Stomach (tissue), 9 donors: ENCODE measurements around the gene ARHGAP15. TPM values are rescaled to one million over a fixed set of nuclear protein-coding genes. Genes with fewer than 3 reads are reported as not detected.

Source experiments
- DNase-seq, 2 donors: peaks; one replicate each; pipeline versions ENCODE4 v3.0.0 to v3.0.0-alpha.2; 2013 to 2019
- H3K27ac ChIP-seq, 5 donors: fragments of 200-600 bp in 4 of 5; sonication (generic) in 4 of 5; one replicate each; pipeline ENCODE4 v1.5.1; 2013 to 2019; ENCODE audit warnings: mild to moderate bottlenecking in 1 of 5, moderate library complexity in 1 of 5
- H3K27me3 ChIP-seq, 3 donors: fragments of 200-600 bp; sonication (generic); one replicate each; pipeline ENCODE4 v1.5.1; 2017 to 2019; ENCODE audit warnings: mixed run types in 1 of 3
- H3K36me3 ChIP-seq, 4 donors: fragments of 200-600 bp; sonication (generic); 1 replicate in 3 of 4; 2 replicates in 1 of 4; pipeline ENCODE4 v1.5.1; 2016 to 2019
- H3K4me1 ChIP-seq, 4 donors: fragments of 200-600 bp; sonication (generic); one replicate each; pipeline ENCODE4 v1.5.1; 2016 to 2019
- H3K4me3 ChIP-seq, 4 donors: fragments of 200-600 bp; sonication (generic) in 3 of 4; one replicate each; pipeline ENCODE4 v1.5.1; 2016 to 2019; ENCODE audit warnings: mild to moderate bottlenecking in 1 of 4
- H3K9me3 ChIP-seq, 4 donors: fragments of 200-600 bp; sonication (generic); one replicate each; pipeline ENCODE4 v1.5.1; 2016 to 2019
- EP300 ChIP-seq: sonication (generic); formaldehyde crosslinking; IDR thresholded peaks from one replicate; pipeline ENCODE4 v1.6.1; 2017; ENCODE audit warnings: antibody characterized with exemption
- POLR2A ChIP-seq, 4 donors: fragments of 450-650 bp; IDR thresholded peaks; one replicate each; pipeline ENCODE4 v1.6.1; 2016; ENCODE audit warnings: antibody characterized with exemption in 4 of 4, control low read depth in 2 of 4, mild to moderate bottlenecking in 1 of 4, moderate library complexity in 1 of 4
- POLR2AphosphoS5 ChIP-seq, 3 donors: sonication (generic); formaldehyde crosslinking; IDR thresholded peaks; one replicate each; pipeline ENCODE4 v1.6.1; 2016; ENCODE audit warnings: antibody characterized with exemption in 3 of 3
- WGBS, 5 donors: extraction: QIAGEN DNeasy Blood & Tissue Kit in 3 of 5; methylation state at CpG; one replicate each; pipeline versions ENCODE4 v1.1.5 to v1.1.7; 2013 to 2018; 5-methylcytosine and 5-hydroxymethylcytosine counted together
- intact Hi-C: fragments of 100-400 bp; cut with DNase I; formaldehyde crosslinking; loops from one replicate; pipeline ENCODE4 v1.15.1; 2023; ENCODE audit warnings: low total_unique reads
- polyA plus RNA-seq, 3 donors: library from polyadenylated mRNA; stranded (reverse); fragments of 200-250 nt; gene quantifications; one replicate each; pipeline ENCODE4 v1.2.3, GENCODE V29; 2013
- total RNA-seq, 5 donors: library from RNA; depleted of rRNA; stranded (reverse); fragments of >200 nt; gene quantifications; one replicate each; pipeline versions ENCODE4 v1.1.0 to v1.2.3, GENCODE V29; 2014 to 2016
- TF ChIP-seq, protein P1 (sequence below), 7 experiments: fragments of 450-650 bp in 4 of 7; fragments of 200-600 bp in 3 of 7; sonication (generic) in 3 of 7; IDR thresholded peaks; one replicate each; pipeline ENCODE4 v1.5.1; 2016 to 2019; ENCODE audit warnings: antibody characterized with exemption in 7 of 7, control low read depth in 2 of 7, mild to moderate bottlenecking in 1 of 7
- donor health status: healthy with polysubstance abuse.
- donor health status: Bipolar disorder and iron deficiency.
- donor health status: healthy.

Gene ARHGAP15
- total and polyA plus RNA-seq, 8 donors, result 1.8 to 66.3 (median 6.8) TPM; not detected in 1

DNA sequence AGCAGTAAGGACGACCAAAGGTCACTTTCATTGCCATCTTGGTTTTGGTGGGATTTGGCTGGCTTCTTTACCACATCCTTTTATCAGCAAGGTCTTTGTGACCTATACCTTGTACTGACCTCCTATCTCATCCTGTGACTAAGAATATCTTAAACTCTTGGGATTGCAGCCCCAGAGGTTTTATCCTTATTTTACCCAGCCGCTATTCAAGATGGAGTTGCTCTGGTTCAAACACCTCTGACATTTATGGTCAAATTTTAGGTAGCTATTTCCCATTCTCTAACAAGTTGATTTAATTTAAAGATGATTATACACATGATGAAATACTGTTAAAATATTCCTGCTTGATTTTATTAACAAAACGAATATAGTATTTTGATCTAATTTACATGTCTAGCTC, 326.1 kb downstream of the ARHGAP15 start:
- 79 to 96% (median 92%) methylated on average over 3 of the region's 3 CpGs for WGBS, 5 donors
- no peak for TF ChIP-seq EP300
- no peak for TF ChIP-seq POLR2AphosphoS5 (IDR thresholded peaks at IDR 0.05)
- no peaks in the 10 kb centered on the region for H3K4me1 ChIP-seq
- no peaks in the 10 kb centered on the region for H3K36me3 ChIP-seq
- no peak overlapping the region for H3K4me3 ChIP-seq
- H3K27ac ChIP-seq, result no peak overlapping the region
- peaks cover 0 to 3% (median 0%) of the 10 kb centered on the region in 4 donors for H3K9me3 ChIP-seq
- intact Hi-C loops, result no loop called here
- H3K27me3 ChIP-seq, result no peaks in the 10 kb centered on the region
- no peak for DNase-seq

DNA sequence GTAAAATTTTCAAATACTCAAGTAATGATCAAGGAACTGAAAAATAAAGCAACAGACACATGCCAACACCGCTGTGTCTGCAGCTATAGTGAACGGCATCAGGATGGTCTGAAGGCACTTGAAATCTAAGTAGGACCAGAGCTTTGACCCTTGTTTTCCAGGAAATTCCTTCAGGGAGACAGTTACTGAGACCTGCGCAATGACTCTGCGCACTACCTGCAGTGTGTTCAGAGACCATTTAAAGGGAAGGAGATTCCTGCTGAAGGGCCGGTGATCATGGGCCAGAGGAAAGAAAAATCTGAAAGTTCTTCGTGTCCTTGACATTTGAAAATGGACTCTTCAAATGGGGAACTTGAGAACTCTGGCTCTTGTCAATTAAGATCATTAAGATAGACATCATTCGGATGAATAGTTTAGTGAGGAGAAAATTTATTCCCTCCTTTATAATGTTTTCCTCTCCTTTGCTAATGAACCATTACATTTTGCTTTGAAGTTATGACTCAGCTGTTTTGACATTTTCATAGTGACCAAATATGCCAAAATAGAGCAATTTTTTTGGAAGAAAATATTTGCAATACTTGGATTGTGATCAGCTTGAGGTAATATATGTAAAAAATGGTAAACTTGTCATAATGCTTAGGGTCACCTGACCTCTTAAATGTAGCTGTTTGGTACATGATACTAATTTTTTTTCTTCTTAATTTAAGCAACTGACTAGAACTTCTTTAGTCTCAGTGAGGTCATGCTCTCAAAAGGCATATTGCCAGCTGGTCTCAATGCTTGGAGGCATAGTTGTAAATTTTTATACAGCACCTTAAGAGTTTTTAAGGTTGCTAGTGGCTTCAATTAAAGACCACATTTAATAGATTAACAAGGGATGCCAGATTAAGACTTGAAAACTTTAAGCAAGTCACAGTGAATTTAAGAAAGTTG, 329.3 kb downstream of the ARHGAP15 start:
- 86 to 94% (median 93%) methylated on average over 7 of the region's 7 CpGs for WGBS, 5 donors

DNA sequence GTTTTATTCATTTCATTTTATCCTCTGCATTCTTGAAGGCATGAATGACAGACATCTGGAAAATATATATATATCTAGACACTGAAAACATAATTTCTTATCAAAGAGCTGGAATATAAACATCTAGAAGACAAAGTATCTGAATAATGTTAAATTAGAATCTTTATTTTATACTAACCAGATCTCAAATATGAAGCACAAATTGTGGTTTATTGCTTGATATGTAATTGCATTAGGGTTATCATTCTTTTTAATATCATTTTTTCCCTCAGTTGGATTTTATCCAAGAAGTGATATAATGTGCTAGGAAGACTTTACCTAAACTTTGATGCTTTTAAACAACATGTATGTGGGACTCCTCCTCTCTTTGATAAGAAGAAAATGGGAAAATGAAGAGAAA, 331.2 kb downstream of the ARHGAP15 start:
- TF ChIP-seq POLR2AphosphoS5 (IDR thresholded peaks at IDR 0.05) (no peak), POLR2A (IDR thresholded peaks at IDR 0.05) (no peak), EP300 (no peak)
- TF ChIP-seq, protein P1, sequence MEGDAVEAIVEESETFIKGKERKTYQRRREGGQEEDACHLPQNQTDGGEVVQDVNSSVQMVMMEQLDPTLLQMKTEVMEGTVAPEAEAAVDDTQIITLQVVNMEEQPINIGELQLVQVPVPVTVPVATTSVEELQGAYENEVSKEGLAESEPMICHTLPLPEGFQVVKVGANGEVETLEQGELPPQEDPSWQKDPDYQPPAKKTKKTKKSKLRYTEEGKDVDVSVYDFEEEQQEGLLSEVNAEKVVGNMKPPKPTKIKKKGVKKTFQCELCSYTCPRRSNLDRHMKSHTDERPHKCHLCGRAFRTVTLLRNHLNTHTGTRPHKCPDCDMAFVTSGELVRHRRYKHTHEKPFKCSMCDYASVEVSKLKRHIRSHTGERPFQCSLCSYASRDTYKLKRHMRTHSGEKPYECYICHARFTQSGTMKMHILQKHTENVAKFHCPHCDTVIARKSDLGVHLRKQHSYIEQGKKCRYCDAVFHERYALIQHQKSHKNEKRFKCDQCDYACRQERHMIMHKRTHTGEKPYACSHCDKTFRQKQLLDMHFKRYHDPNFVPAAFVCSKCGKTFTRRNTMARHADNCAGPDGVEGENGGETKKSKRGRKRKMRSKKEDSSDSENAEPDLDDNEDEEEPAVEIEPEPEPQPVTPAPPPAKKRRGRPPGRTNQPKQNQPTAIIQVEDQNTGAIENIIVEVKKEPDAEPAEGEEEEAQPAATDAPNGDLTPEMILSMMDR (IDR thresholded peaks at IDR 0.05), result no peak
- H3K4me1 ChIP-seq, result no peaks in the 10 kb centered on the region
- no peak overlapping the region for H3K4me3 ChIP-seq
- intact Hi-C loops, result no loop called here
- no peaks in the 10 kb centered on the region for H3K36me3 ChIP-seq
- no peak for DNase-seq
- H3K27me3 ChIP-seq, result no peaks in the 10 kb centered on the region
- no peak overlapping the region for H3K27ac ChIP-seq
- H3K9me3 ChIP-seq, result peaks cover 0 to 3% (median 0%) of the 10 kb centered on the region in 4 donors

More for the DNA sequence above, 329.3 kb downstream of the ARHGAP15 start:
- DNase-seq, result no peak
- intact Hi-C loops, result no loop called here
- H3K4me3 ChIP-seq, result no peak overlapping the region
- H3K27me3 ChIP-seq, result no peaks in the 10 kb centered on the region
- TF ChIP-seq, protein P1 (IDR thresholded peaks at IDR 0.05), result no peak
- no peak for TF ChIP-seq EP300
- no peak for TF ChIP-seq POLR2A (IDR thresholded peaks at IDR 0.05)
- no peak for TF ChIP-seq POLR2AphosphoS5 (IDR thresholded peaks at IDR 0.05)
- no peak overlapping the region for H3K27ac ChIP-seq
- H3K4me1 ChIP-seq, result no peaks in the 10 kb centered on the region
- H3K36me3 ChIP-seq, result no peaks in the 10 kb centered on the region
- peaks cover 0 to 3% (median 0%) of the 10 kb centered on the region in 4 donors for H3K9me3 ChIP-seq

DNA sequence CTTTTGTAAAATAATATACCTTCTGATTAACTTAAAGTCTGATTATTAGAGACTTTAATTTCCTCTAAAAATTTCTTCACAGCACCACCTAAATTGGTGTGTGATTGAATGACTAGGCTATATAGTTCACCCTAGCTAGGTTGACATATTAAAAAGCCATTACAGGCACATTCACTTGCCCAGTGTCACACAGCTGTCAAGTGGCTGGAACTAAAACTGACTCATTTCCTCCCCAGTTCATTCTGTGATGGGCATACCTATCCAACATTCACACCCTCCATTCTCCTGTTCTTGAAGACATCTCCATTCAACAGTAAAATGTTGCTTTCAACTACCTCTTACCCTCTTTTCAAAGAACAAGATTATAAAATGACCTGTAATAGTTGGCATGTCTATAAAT, 334.5 kb downstream of the ARHGAP15 start:
- no peaks in the 10 kb centered on the region for H3K36me3 ChIP-seq
- TF ChIP-seq, protein P1 (IDR thresholded peaks at IDR 0.05), result no peak
- no peak for TF ChIP-seq POLR2AphosphoS5 (IDR thresholded peaks at IDR 0.05)
- TF ChIP-seq EP300, result no peak
- TF ChIP-seq POLR2A (IDR thresholded peaks at IDR 0.05), result no peak
- H3K4me3 ChIP-seq, result no peak overlapping the region
- no peaks in the 10 kb centered on the region for H3K27me3 ChIP-seq
- intact Hi-C loops, result no loop called here
- H3K9me3 ChIP-seq, result no peaks in the 10 kb centered on the region
- H3K4me1 ChIP-seq, result no peaks in the 10 kb centered on the region
- no peak for DNase-seq
- no peak overlapping the region for H3K27ac ChIP-seq

DNA sequence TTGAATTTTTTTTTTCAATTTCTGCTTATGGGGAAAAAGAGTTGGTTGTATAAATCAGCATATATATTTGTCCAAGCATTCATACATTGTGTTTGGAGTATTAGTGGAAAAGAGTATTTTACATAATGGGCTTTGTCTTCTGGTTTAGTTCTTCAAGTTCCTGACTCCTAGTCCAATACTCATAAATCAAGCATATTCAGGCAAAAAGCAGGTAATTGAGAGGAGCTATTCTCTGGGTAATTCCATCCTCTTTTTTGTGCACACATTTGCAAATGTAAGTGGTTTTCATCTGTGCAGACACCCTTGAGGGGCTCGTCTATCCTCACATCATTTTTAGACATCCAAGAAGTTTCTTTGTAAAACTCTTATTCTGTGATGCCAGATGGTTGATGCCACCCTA, 337.2 kb downstream of the ARHGAP15 start:
- 58 to 92% (median 79%) methylated on average over 1 of the region's 1 CpG for WGBS, 5 donors
- TF ChIP-seq POLR2AphosphoS5 (IDR thresholded peaks at IDR 0.05) (no peak), POLR2A (IDR thresholded peaks at IDR 0.05) (no peak), EP300 (no peak)
- TF ChIP-seq, protein P1 (IDR thresholded peaks at IDR 0.05), result no peak
- no peaks in the 10 kb centered on the region for H3K4me1 ChIP-seq
- no peak overlapping the region for H3K27ac ChIP-seq
- no peaks in the 10 kb centered on the region for H3K27me3 ChIP-seq
- H3K36me3 ChIP-seq, result no peaks in the 10 kb centered on the region
- DNase-seq, result no peak
- H3K4me3 ChIP-seq, result no peak overlapping the region
- intact Hi-C loops, result no loop called here
- H3K9me3 ChIP-seq, result no peaks in the 10 kb centered on the region
